Measurements from ENCODE around the gene CANT1. TPM values are rescaled to one million over a fixed set of nuclear protein-coding genes. Genes with fewer than 3 reads are reported as not detected.
A peak's percentile ranks its signal among the peaks of the same experiment; 100 is the strongest.

The CANT1 gene
- total and polyA plus RNA-seq, 2 of the 13 experiments (the other 11 are each of a cell fraction or from before 2014, with no cell fraction given): 34.1 to 42.1 TPM

GRCh38 chr17:78979780-78980623, 29.6 kb downstream of the CANT1 start, which contains the start of gene LGALS3BP (continued):
- TF ChIP-seq AHDC1 (CRISPR knock-in tag; IDR thresholded peaks at IDR 0.05; ENCODE audit: borderline replicate concordance) (peak; percentile 49; the same call in 1 of the 2 replicates), ZFP36 (IDR thresholded peaks at IDR 0.05; ENCODE audit: borderline replicate concordance, low read depth, low read length, partially characterized antibody) (no peak), ZBTB1 (CRISPR knock-in tag; IDR thresholded peaks at IDR 0.05; ENCODE audit: borderline replicate concordance) (no peak), SPEN (CRISPR knock-in tag; IDR thresholded peaks at IDR 0.05; ENCODE audit: low read depth) (no peak; the same call in none of the 2 replicates), ZBTB8A (CRISPR knock-in tag; IDR thresholded peaks at IDR 0.05; ENCODE audit: borderline replicate concordance, low read depth) (0 out of 2 replicates have a peak, but pooled peaks have one; percentile 0), ZSCAN25 (CRISPR knock-in tag; IDR thresholded peaks at IDR 0.05) (no peak), ASH2L (IDR thresholded peaks at IDR 0.05; ENCODE audit: insufficient read length, low read depth, low read length) (no peak), ZNF251 (CRISPR knock-in tag; IDR thresholded peaks at IDR 0.05) (no peak), ZNF12 (CRISPR knock-in tag; IDR thresholded peaks at IDR 0.05) (peak; percentile 79), LBX2 (CRISPR knock-in tag; IDR thresholded peaks at IDR 0.05; ENCODE audit: borderline replicate concordance) (peak; percentile 85; the same call in 1 of the 2 replicates), SNAPC5 (CRISPR knock-in tag; IDR thresholded peaks at IDR 0.05; ENCODE audit: borderline replicate concordance) (0 out of 2 replicates have a peak, but pooled peaks have one; percentile 15), ZNF564 (CRISPR knock-in tag; IDR thresholded peaks at IDR 0.05) (peak; percentile 68; the same call in 1 of the 2 replicates), TBP (CRISPR knock-in tag; IDR thresholded peaks at IDR 0.05) (no peak), MED1 (CRISPR knock-in tag; IDR thresholded peaks at IDR 0.05) (peak; percentile 14), ZNF574 (CRISPR knock-in tag; IDR thresholded peaks at IDR 0.05) (peak; percentile 87), ELF3 (CRISPR knock-in tag; IDR thresholded peaks at IDR 0.05) (peak; percentile 83; the same call in 1 of the 2 replicates)
